ENCODE measurements around the gene SH3GL1. TPM values are rescaled to one million over a fixed set of nuclear protein-coding genes. Genes with fewer than 3 reads are reported as not detected.

The SH3GL1 gene
- total RNA-seq, 1 donor from 2014 or later = 50.6 TPM

DNA sequence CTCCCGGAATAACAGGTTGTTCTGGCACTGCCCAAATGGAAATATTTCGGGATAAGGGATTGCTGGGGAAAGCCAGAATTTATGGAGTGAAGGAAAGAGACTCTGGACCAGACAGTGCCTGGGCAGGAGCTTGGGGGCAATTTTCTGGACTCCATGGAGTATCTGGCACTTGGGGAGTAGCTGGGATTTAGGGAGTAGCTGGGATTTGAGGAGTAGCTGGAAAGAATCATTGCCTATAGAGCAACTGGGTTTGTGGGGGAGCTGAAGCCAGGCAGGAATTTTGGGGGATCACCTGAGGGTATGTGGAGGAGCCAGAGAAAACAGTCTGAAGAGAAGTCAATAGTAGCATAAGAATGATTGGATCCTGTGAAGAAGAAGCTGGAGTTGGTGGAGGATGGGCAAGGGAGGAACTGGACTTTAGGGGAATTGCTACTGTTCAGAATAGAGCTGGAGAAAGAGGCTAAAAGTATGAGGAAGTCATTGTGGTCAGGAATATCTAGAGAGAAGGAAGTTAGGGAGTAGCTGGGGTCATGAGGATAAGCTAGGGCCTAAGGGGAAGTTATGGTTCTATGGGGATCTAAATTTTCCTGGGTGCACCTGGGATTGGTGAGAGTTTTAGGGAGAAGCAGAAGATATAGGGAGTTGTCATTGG, 81.2 kb downstream of the SH3GL1 start:
- no peak for DNase-seq (ENCODE audit: low read depth in 2 of 2)

DNA sequence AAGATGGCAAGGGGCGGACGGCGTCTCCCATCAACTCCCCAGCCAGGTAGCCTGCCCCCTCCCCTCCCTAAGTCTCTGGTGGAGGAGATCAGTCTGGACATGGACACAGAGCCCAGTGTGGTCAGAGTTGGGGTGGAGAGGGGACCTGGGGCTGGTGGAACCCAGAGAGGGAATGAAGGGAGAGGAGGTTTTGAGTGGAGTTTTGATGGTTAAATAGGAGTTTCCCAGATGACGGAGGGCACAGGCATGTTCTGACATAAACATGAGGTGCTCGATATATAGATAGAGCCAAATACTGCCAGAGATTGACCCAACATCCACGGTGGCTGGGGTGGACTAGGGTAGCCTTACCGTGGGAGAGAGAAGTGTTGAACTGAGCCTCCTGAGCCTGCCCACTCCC, 81.9 kb downstream of the SH3GL1 start:
- DNase-seq (ENCODE audit: low read depth in 2 of 2) = no peak

GRCh38 chr19:4316956-4317355, 83.4 kb downstream of the SH3GL1 start:
- DNase-seq (ENCODE audit: low read depth in 2 of 2) = no peak

GRCh38 chr19:4313847-4314490, 86.4 kb downstream of the SH3GL1 start:
- DNase-seq (ENCODE audit: low read depth in 2 of 2) = no peak

Other genes starting within 250 kb of the SH3GL1 start
- not detected in 2 replicates for gene CREB3L3, start 246.9 kb downstream of the SH3GL1 start, total RNA-seq
- gene SIRT6, start 218.0 kb downstream of the SH3GL1 start, total RNA-seq = 9.0 and 12.3 TPM in 2 replicates
- gene ANKRD24, start 217.9 kb downstream of the SH3GL1 start, total RNA-seq = 0.13 and 0.38 TPM in 2 replicates
- 0.26 and 1.5 TPM in 2 replicates for gene EBI3, start 171.0 kb downstream of the SH3GL1 start, total RNA-seq
- 15.3 and 17.4 TPM in 2 replicates for gene YJU2, start 153.5 kb downstream of the SH3GL1 start, total RNA-seq
- not detected in 2 replicates for gene SHD, start 121.3 kb downstream of the SH3GL1 start, total RNA-seq
- gene TMIGD2, start 98.2 kb downstream of the SH3GL1 start, total RNA-seq = not detected in 2 replicates
- 6.3 and 7.4 TPM in 2 replicates for gene FSD1, start 95.9 kb downstream of the SH3GL1 start, total RNA-seq
- 28.5 and 38.2 TPM in 2 replicates for gene STAP2, start 61.7 kb downstream of the SH3GL1 start, total RNA-seq
- gene MPND, start 57.0 kb downstream of the SH3GL1 start, total RNA-seq = 5.8 and 8.7 TPM in 2 replicates
- gene CHAF1A, start 2.1 kb upstream of the SH3GL1 start, total RNA-seq = 8.7 and 11.6 TPM in 2 replicates
- 81.3 and 101 TPM in 2 replicates for gene UBXN6, start 57.2 kb upstream of the SH3GL1 start, total RNA-seq
- gene HDGFL2, start 71.8 kb upstream of the SH3GL1 start, total RNA-seq = 37.3 and 41.8 TPM in 2 replicates
- gene PLIN4, start 117.9 kb upstream of the SH3GL1 start, total RNA-seq = 0.64 and 1.4 TPM in 2 replicates
- gene PLIN5, start 134.7 kb upstream of the SH3GL1 start, total RNA-seq = 3.5 and 11.1 TPM in 2 replicates
- 0.90 and 2.1 TPM in 2 replicates for gene LRG1, start 139.5 kb upstream of the SH3GL1 start, total RNA-seq
- gene SEMA6B, start 159.1 kb upstream of the SH3GL1 start, total RNA-seq = 47.2 and 69.4 TPM in 2 replicates
- 68.8 and 83.8 TPM in 2 replicates for gene TNFAIP8L1, start 239.0 kb upstream of the SH3GL1 start, total RNA-seq